ENCODE measurements around the gene SKI.

DNA sequence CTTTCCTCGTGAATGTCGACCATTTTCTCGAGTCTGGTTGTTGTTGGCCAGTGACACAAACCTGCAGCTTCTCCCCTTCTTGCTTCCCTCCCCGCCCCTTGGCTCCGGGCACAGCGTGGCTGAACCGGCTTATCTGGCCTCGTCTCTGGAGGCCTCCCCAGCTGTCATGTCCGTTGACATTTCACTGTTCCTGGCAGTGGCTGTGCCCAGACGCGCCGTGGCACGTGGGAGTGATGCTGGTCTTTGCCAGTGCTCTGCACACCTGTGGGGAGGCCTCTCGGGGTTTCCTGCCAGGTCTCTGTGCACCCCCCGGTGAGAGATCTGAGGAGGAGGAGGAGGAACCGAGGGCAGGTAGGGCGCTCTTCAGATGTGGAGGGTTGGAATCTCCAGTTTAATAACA is 23.7 kb downstream of the SKI start:
- TF ChIP-seq GATA3 (IDR thresholded peaks at IDR 0.05; ENCODE audit: low read depth, low read length) (no peak), GATA2 (IDR thresholded peaks at IDR 0.05; ENCODE audit: low read depth, low read length) (no peak)

Measured in SH-SY5Y (cell line).